B cell (primary cell): ENCODE measurements around the gene EPHB1. TPM values are rescaled to one million over a fixed set of nuclear protein-coding genes. Genes with fewer than 3 reads are reported as not detected.

Experiments used
- ATAC-seq: fragments of 200-7000 bp; cut with Tn5 transposase; one replicate; pipeline ENCODE4 v1.10.0; 2021; ENCODE audit warnings: low read depth, mild to moderate bottlenecking, moderate number of reproducible peaks, moderate library complexity
- CTCF ChIA-PET: fragments of 350-600 bp; sonication (Branson Sonifier 250); formaldehyde crosslinking; loops from one replicate; lab custom pipeline; 2021; ENCODE audit warnings: antibody characterized with exemption, inconsistent platforms; lab: Charles Lee
- POLR2A ChIA-PET: fragments of 350-600 bp; sonication (Branson Sonifier 250); formaldehyde crosslinking; loops from one replicate; lab custom pipeline; 2021; ENCODE audit warnings: antibody characterized with exemption; lab: Charles Lee
- DNase-seq: peaks from one replicate; pipeline ENCODE4 v3.0.0; 2013
- H2AFZ ChIP-seq: 2 replicates; pipeline ENCODE4 v1.6.1; 2012; ENCODE audit warnings: mild to moderate bottlenecking, low read depth, low read length; ENCODE audit not compliant: insufficient read depth, poor library complexity, severe bottlenecking
- H3K27ac ChIP-seq, 2 donors: 1 replicate in 1 of 2; 2 replicates in 1 of 2; pipeline ENCODE4 v1.5.1; 2012 to 2013; ENCODE audit warnings: low read length in 2 of 2, mild to moderate bottlenecking in 2 of 2, moderate library complexity in 1 of 2
- H3K27me3 ChIP-seq, 4 experiments: fragments of 200-600 bp in 1 of 4; sonication (generic) in 1 of 4; replicated peaks in 1 of 4; 1 replicate in 2 of 4; 2 replicates in 2 of 4; pipeline versions ENCODE4 v1.6.1 to v1.7.0; 2013 to 2016; ENCODE audit warnings: low read length in 3 of 4, mild to moderate bottlenecking in 2 of 4, mixed read lengths in 1 of 4, moderate library complexity in 1 of 4; ENCODE audit not compliant: insufficient read depth in 4 of 4, control insufficient read depth in 3 of 4; ENCODE audit errors: control extremely low read depth in 1 of 4
- H3K36me3 ChIP-seq, 2 experiments: replicated peaks in 1 of 2; 1 replicate in 1 of 2; 2 replicates in 1 of 2; pipeline versions ENCODE4 v1.6.1 to v1.7.1; 2013; ENCODE audit warnings: low read length in 1 of 2; ENCODE audit not compliant: insufficient read depth in 2 of 2, control insufficient read depth in 1 of 2; ENCODE audit errors: control extremely low read depth in 1 of 2, extremely low read depth in 1 of 2
- H3K4me1 ChIP-seq, 2 donors: fragments of 200-600 bp in 1 of 2; sonication (generic) in 1 of 2; 1 replicate in 1 of 2; 2 replicates in 1 of 2; pipeline versions ENCODE4 v1.5.1 to v1.6.1; 2013 to 2017; ENCODE audit warnings: low read length in 2 of 2; ENCODE audit not compliant: control insufficient read depth in 2 of 2, insufficient read depth in 2 of 2
- H3K4me2 ChIP-seq: replicated peaks from 2 replicates; pipeline ENCODE3; 2012; ENCODE audit warnings: mild to moderate bottlenecking, low read depth, low read length; ENCODE audit not compliant: poor library complexity, severe bottlenecking
- H3K4me3 ChIP-seq, 5 experiments: fragments of 200-600 bp in 1 of 5; sonication (generic) in 1 of 5; 1 replicate in 3 of 5; 2 replicates in 2 of 5; pipeline versions ENCODE4 v1.5.1 to v1.7.0; 2011 to 2016; ENCODE audit warnings: low read length in 4 of 5, mild to moderate bottlenecking in 4 of 5, low read depth in 2 of 5, control low read depth in 1 of 5, moderate library complexity in 1 of 5; ENCODE audit not compliant: insufficient read depth in 1 of 5; ENCODE audit errors: control extremely low read depth in 1 of 5, extremely low read depth in 1 of 5
- H3K79me2 ChIP-seq: fragments of 200-600 bp; sonication (generic); one replicate; pipeline ENCODE4 v1.6.0; 2016; ENCODE audit warnings: low read length; ENCODE audit not compliant: control insufficient read depth, insufficient read depth
- H3K9ac ChIP-seq: fragments of 200-600 bp; sonication (generic); 2 replicates; pipeline ENCODE4 v1.6.1; 2017; ENCODE audit warnings: mild to moderate bottlenecking, low read length, moderate library complexity
- H3K9me3 ChIP-seq, 3 donors: one replicate each; pipeline versions ENCODE4 v1.6.1 to v1.7.1; 2013; ENCODE audit warnings: low read length in 2 of 3; ENCODE audit not compliant: control insufficient read depth in 2 of 3, insufficient read depth in 1 of 3; ENCODE audit errors: control extremely low read depth in 1 of 3
- H4K20me1 ChIP-seq: 2 replicates; pipeline ENCODE4 v1.6.0; 2012; ENCODE audit warnings: mild to moderate bottlenecking, low read length; ENCODE audit not compliant: insufficient read depth, control insufficient read depth, poor library complexity, severe bottlenecking
- H3K27ac Mint-ChIP-seq: one replicate; pipeline ENCODE4 v1.8.0; 2021; ENCODE audit warnings: mixed read lengths
- H3K27me3 Mint-ChIP-seq: one replicate; pipeline ENCODE4 v1.8.0; 2021; ENCODE audit warnings: mixed read lengths
- H3K4me1 Mint-ChIP-seq: one replicate; pipeline ENCODE4 v1.8.0; 2021; ENCODE audit warnings: mixed read lengths
- H3K4me3 Mint-ChIP-seq: one replicate; pipeline ENCODE4 v1.8.0; 2021; ENCODE audit warnings: mixed read lengths
- H3K9me3 Mint-ChIP-seq: one replicate; pipeline ENCODE4 v1.8.0; 2022; ENCODE audit warnings: mixed read lengths; ENCODE audit not compliant: insufficient read depth
- EZH2 ChIP-seq: IDR thresholded peaks from 2 replicates; pipeline ENCODE4 v1.6.1; 2012; ENCODE audit warnings: borderline replicate concordance, low read depth, mild to moderate bottlenecking, moderate library complexity, low read length; ENCODE audit not compliant: insufficient read depth, poor library complexity, severe bottlenecking
- WGBS: methylation state at CpG from one replicate; pipeline ENCODE4 v1.1.5; 2013; ENCODE audit warnings: missing lambda C conversion rate; ENCODE audit not compliant: insufficient coverage; 5-methylcytosine and 5-hydroxymethylcytosine counted together
- intact Hi-C: fragments of 100-400 bp; cut with micrococcal nuclease; formaldehyde crosslinking; loops from one replicate; pipeline ENCODE4 v1.10.0; 2022
- polyA plus RNA-seq: library from polyadenylated mRNA; depleted of rRNA; stranded (reverse); fragments of >200 nt; gene quantifications from 2 replicates; pipeline ENCODE4 v1.2.3, GENCODE V29; 2012
- total RNA-seq, 2 donors: library from RNA; stranded (reverse); fragments of 120-200 nt in 1 of 2; gene quantifications; 1 replicate in 1 of 2; 2 replicates in 1 of 2; pipeline versions ENCODE4 v1.2.3 to v1.2.4, GENCODE V29; 2013 to 2022
- TF ChIP-seq, protein P1 (sequence below): fragments of 200-600 bp; IDR thresholded peaks from one replicate; pipeline ENCODE4 v1.8.0; 2022; ENCODE audit warnings: antibody characterized with exemption, mild to moderate bottlenecking

EPHB1 gene
- total and polyA plus RNA-seq, 2 donors (not counting 1 experiment from before 2014, with no cell fraction given), result 0.01 TPM; not detected in 1

DNA sequence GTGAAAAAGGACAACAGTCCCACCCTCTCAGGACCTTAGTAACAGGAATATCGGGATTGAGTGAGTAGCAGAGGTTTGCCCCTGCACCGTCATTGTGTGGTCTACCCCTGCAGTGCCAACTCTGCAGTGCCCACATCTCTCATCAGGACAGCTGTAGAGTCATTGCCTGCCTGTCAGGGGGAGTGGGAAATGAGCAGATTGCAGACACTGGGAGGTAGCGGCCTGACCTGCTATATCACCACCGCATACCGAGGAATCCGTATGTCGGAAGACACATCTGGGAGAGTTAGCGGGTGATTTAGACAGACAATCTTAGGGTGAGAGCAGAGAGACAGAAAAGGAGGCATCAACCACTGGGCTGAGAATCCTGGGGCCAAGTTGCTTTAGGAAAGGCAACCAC is 218.1 kb downstream of the EPHB1 start:
- H3K27ac Mint-ChIP-seq, result no peak overlapping the region
- Histone ChIP-seq H4K20me1 (no peaks in the 10 kb centered on the region), H3K27ac (no peak overlapping the region), H3K27me3 (no peaks in the 10 kb centered on the region), H3K9me3 (no peaks in the 10 kb centered on the region), H3K36me3 (no peaks in the 10 kb centered on the region), H3K9ac (no peak overlapping the region), H3K4me3 (no peak overlapping the region), H3K4me2 (no peak overlapping the region), H3K79me2 (no peaks in the 10 kb centered on the region), H3K4me1 (no peaks in the 10 kb centered on the region), H2AFZ (no peak overlapping the region)
- ATAC-seq (no peak), DNase-seq (no peak)
- no peak overlapping the region for H3K4me3 Mint-ChIP-seq
- ChIA-PET POLR2A (no interaction called here), CTCF (no interaction called here)
- no peaks in the 10 kb centered on the region for H3K27me3 Mint-ChIP-seq
- TF ChIP-seq, protein P1, sequence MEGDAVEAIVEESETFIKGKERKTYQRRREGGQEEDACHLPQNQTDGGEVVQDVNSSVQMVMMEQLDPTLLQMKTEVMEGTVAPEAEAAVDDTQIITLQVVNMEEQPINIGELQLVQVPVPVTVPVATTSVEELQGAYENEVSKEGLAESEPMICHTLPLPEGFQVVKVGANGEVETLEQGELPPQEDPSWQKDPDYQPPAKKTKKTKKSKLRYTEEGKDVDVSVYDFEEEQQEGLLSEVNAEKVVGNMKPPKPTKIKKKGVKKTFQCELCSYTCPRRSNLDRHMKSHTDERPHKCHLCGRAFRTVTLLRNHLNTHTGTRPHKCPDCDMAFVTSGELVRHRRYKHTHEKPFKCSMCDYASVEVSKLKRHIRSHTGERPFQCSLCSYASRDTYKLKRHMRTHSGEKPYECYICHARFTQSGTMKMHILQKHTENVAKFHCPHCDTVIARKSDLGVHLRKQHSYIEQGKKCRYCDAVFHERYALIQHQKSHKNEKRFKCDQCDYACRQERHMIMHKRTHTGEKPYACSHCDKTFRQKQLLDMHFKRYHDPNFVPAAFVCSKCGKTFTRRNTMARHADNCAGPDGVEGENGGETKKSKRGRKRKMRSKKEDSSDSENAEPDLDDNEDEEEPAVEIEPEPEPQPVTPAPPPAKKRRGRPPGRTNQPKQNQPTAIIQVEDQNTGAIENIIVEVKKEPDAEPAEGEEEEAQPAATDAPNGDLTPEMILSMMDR, result no peak
- no peak for TF ChIP-seq EZH2
- no peaks in the 10 kb centered on the region for H3K9me3 Mint-ChIP-seq
- 96% methylated on average over 8 of the region's 8 CpGs for WGBS
- H3K4me1 Mint-ChIP-seq, result no peaks in the 10 kb centered on the region
- intact Hi-C loops, result no loop called here

DNA sequence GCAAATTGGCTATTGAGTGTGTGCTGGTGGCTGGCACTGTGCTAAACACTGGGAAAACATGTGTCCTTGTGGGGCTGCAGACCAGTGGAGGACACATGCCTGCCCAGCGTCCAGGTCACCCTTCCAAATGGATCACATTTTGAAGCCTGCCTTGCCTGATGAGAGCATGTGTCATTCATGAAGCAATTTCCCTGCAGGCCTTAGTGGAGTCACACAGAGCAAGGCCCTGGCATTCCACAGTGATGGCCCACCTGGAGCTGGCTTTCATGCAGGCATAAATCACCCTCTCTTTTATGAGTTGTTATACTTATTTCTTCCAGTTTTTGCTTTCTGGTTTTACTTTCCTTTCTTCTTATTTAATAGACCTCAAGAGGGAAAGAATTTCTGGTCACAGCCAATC is 219.5 kb downstream of the EPHB1 start:
- Histone ChIP-seq H3K27ac (no peak overlapping the region), H3K4me1 (no peaks in the 10 kb centered on the region), H3K9ac (no peak overlapping the region), H3K4me2 (no peak overlapping the region), H4K20me1 (no peaks in the 10 kb centered on the region), H3K4me3 (no peak overlapping the region), H3K27me3 (no peaks in the 10 kb centered on the region), H3K79me2 (no peaks in the 10 kb centered on the region), H3K9me3 (no peaks in the 10 kb centered on the region), H2AFZ (no peak overlapping the region), H3K36me3 (no peaks in the 10 kb centered on the region)
- ATAC-seq (no peak), DNase-seq (no peak)
- no peak for TF ChIP-seq EZH2
- TF ChIP-seq, protein P1, result no peak
- ChIA-PET POLR2A (no interaction called here), CTCF (no interaction called here)
- WGBS, result no CpG with 5 or more reads among the region's 1 CpG
- Mint-ChIP-seq H3K4me1 (no peaks in the 10 kb centered on the region), H3K27me3 (no peaks in the 10 kb centered on the region), H3K4me3 (no peak overlapping the region), H3K27ac (no peak overlapping the region), H3K9me3 (no peaks in the 10 kb centered on the region)
- intact Hi-C loops, result no loop called here
